Effector memory CD8-positive, alpha-beta T cell (primary cell): Measurements from ENCODE around the gene PHF19.

Source experiments
- ATAC-seq: fragments of 150-1000 bp; cut with Tn5 transposase; replicated peaks from 2 replicates; pipeline ENCODE4 v1.10.0; 2021; ENCODE audit warnings: mild to moderate bottlenecking, moderate library complexity
- DNase-seq, 3 experiments: peaks; one replicate each; pipeline ENCODE4 v3.0.0; 2021
- H3K27ac Mint-ChIP-seq, 2 donors: one replicate each; pipeline ENCODE4 v1.8.0; 2022; ENCODE audit warnings: mild to moderate bottlenecking in 2 of 2, mixed read lengths in 2 of 2, moderate library complexity in 2 of 2
- H3K27me3 Mint-ChIP-seq, 2 donors: one replicate each; pipeline ENCODE4 v1.8.0; 2022; ENCODE audit warnings: mixed read lengths in 2 of 2
- H3K36me3 Mint-ChIP-seq: one replicate; pipeline ENCODE4 v1.8.0; 2022; ENCODE audit warnings: mild to moderate bottlenecking, moderate library complexity, mixed read lengths; ENCODE audit not compliant: insufficient read depth
- H3K4me1 Mint-ChIP-seq, 2 donors: one replicate each; pipeline ENCODE4 v1.8.0; 2022; ENCODE audit warnings: low read depth in 2 of 2, mixed read lengths in 2 of 2
- H3K4me3 Mint-ChIP-seq, 2 donors: one replicate each; pipeline ENCODE4 v1.8.0; 2022; ENCODE audit warnings: mild to moderate bottlenecking in 2 of 2, mixed read lengths in 2 of 2, moderate library complexity in 2 of 2
- H3K9me3 Mint-ChIP-seq, 2 donors: one replicate each; pipeline ENCODE4 v1.8.0; 2022; ENCODE audit warnings: mixed read lengths in 2 of 2

Gene PHF19

DNA sequence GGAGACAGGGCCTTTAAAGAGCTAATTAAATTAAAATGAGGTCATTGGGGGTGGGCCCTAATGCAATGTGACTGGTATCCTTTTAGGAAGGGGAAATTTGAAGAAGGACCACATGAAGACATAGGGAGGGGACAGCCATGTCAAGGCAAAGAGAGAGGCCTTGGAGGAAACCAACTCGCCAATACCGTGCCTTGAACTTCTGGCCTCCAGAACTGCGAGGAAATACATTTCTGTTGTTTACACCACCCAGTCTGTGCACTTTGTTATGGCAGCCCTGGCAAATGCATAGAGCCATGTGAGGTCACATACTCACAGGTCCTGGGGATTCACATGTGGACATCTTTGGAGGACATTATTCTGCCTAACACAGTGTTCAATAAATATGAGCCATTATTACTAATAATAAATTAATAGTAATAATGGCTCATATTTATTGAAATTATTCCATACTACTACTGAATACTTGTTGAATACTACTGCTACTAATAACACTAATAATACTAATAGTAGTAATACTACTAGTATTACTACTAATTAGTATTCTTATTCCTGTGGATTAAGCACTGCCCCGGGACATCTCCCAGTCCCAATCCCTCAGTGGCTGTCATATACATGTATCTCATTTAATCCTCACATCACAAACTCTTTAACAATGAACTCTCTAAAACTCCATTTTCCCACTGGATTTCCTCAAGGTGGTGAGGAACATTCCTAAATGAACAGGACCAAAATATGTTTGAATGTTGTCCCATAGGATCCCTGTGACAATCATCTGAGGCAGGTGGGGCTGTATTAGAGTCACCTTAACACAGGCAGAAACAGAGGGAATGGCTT, 41.2 kb upstream of the PHF19 start:
- DNase-seq, result no peak
- no peak for ATAC-seq
- Mint-ChIP-seq H3K4me1 (peaks cover 70 to 73% of the 10 kb centered on the region in 2 donors), H3K9me3 (no peaks in the 10 kb centered on the region), H3K4me3 (peak overlapping the region; percentile 82 to 97), H3K27ac (peak overlapping the region; percentile 93 to 95), H3K27me3 (no peaks in the 10 kb centered on the region), H3K36me3 (peaks cover 53% of the 10 kb centered on the region)

DNA sequence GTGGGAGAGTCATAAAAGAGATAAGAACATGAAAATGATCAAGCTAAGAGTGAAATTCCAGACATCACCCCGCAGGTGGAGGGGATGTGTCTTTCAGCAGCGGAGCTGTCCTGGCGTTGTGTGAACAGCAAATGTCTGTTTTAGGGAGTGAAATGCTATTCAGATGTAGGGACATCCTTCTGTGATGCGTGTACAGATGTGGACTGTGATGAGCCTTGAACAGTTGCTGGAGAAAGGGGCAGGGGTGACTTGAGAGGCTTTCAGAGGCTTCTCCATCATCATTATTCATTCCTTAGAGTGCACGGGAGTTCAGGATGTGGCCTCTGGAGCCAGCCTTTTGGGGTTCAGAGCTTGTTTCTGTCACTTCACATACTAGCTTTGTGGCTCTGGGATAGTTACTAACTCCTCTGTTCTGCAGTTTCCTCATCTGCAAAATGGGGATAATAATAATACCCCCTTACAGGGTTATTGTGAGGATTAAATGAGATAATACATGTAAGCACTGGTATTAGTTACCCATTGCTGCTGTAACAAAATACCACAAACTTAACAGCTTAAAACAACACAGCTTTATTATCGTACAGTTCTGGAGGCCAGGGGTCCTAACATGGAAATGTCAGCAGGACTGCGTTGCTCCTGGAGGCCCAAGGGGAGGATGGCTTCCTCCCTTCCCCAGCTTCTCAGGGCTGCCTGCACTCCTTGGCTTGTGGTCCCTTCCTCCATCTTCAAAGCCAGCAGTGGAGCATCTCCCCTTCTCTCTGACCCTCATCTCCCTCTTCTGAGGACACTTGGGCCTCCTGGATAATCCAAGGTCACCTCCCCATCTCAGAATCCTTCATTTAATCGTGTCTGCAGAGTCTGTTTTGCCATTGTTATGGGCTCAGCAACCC, 40.2 kb upstream of the PHF19 start:
- no peaks in the 10 kb centered on the region for H3K9me3 Mint-ChIP-seq
- DNase-seq (no peak), ATAC-seq (no peak)
- peak overlapping the region; percentile 73 to 81 for H3K27ac Mint-ChIP-seq
- H3K27me3 Mint-ChIP-seq, result no peaks in the 10 kb centered on the region
- H3K4me3 Mint-ChIP-seq, result peak overlapping the region; percentile 56 to 79
- H3K4me1 Mint-ChIP-seq, result peaks cover 67 to 72% of the 10 kb centered on the region in 2 donors
- H3K36me3 Mint-ChIP-seq, result peaks cover 58% of the 10 kb centered on the region

DNA sequence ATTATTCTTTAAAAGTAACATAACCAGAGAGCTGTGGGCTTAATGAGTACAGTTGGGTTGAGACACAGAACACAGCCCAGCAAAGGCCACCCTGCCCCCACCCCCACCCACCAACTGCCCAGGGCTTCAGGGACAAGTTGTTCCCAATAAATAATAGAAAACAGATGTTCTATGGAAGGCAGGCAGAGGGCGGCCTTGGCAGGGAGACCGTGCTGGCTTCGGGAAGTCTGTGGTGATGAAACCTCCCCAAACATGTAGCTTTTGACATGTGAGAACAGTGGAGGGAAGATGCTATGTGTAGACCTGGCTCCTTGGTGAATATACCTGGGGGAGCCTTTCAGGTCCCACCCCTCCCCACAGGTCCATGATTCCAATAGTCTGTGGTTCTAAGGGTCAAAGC, 39.6 kb upstream of the PHF19 start:
- Mint-ChIP-seq H3K36me3 (peaks cover 61% of the 10 kb centered on the region), H3K9me3 (no peaks in the 10 kb centered on the region), H3K27me3 (no peaks in the 10 kb centered on the region), H3K4me3 (peak overlapping the region; percentile 56 to 79), H3K4me1 (peaks cover 60 to 66% of the 10 kb centered on the region in 2 donors), H3K27ac (peak overlapping the region; percentile 73 to 81)
- ATAC-seq (no peak), DNase-seq (no peak)

DNA sequence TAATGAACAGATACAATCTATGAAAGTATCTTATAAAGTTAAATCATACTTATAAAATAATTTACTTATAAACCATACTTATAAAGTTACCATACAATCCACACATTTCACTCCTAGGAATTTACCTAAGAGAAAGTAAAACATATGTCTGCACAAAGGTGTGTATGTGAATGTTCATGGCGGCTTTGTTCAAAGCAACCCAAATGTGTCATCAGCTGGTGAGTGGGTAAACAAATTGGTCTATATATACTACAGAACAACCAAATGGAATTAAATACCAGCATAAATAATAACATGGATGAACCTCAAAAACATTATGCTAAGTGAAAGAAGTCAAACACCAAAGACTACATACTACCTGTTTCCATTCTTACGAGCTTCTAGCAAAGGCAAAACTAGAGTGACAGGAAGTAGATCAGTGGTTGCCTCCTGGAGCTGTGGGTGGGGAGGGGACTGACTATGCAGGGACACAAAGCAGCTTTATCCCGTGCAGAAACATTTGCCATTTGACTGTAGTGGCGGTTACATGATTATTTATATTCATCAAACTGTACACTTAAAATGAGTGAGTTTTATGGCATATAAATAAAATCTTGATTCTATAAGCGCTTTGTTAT, 39.0 kb upstream of the PHF19 start:
- Mint-ChIP-seq H3K27ac (peak overlapping the region; percentile 58 to 73), H3K36me3 (peaks cover 61% of the 10 kb centered on the region)
- no peak for DNase-seq

DNA sequence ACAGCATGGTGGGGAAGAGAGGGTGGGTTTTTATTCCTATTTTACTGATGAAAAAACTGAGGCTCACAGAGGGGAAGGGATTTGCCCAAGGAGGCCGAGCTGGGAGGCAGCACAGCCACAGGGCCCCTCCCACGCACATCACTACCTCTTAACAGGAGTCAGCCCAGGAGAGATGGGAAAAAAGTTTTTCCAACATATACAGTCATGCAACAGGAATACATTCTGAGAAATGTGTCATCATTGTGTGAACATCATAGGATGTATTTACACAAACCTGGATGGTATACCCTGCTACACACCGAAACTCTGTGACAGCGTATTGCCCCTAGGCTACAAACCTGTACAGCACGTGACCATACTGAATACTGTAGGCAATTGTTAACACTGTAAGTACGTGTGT, 38.0 kb upstream of the PHF19 start:
- H3K9me3 Mint-ChIP-seq, result no peaks in the 10 kb centered on the region
- H3K27ac Mint-ChIP-seq, result no peak overlapping the region
- peaks cover 67% of the 10 kb centered on the region for H3K36me3 Mint-ChIP-seq
- DNase-seq (no peak), ATAC-seq (no peak)
- H3K4me3 Mint-ChIP-seq, result peak overlapping the region in 1 of 2 donors; percentile 15
- no peaks in the 10 kb centered on the region for H3K27me3 Mint-ChIP-seq
- H3K4me1 Mint-ChIP-seq, result peaks cover 54 to 59% of the 10 kb centered on the region in 2 donors

More for the DNA sequence above, 39.0 kb upstream of the PHF19 start:
- no peaks in the 10 kb centered on the region for H3K9me3 Mint-ChIP-seq
- peaks cover 56 to 60% of the 10 kb centered on the region in 2 donors for H3K4me1 Mint-ChIP-seq
- H3K4me3 Mint-ChIP-seq, result peak overlapping the region; percentile 67 to 79
- no peaks in the 10 kb centered on the region for H3K27me3 Mint-ChIP-seq
- ATAC-seq, result peak; percentile 58

DNA sequence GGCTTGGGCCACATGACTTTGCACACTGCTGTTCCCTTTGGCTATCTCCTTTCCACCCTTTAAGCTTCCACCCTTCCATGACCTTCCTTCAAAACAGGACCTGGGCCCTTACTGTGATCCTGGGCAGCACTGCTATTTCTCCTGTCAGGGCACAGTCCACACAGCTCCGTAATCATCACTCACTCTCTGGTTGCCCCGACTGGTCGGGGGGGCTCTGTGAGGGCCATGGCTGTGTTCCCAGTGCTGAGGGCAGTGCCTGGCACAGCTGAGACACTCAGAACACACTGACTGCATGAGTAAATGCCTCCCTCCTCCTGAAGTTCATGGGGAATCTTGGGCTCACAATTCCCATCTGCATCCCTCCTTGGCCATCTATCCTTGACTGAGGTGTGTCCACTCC, 37.4 kb upstream of the PHF19 start:
- H3K4me1 Mint-ChIP-seq, result peaks cover 50 to 56% of the 10 kb centered on the region in 2 donors
- no peaks in the 10 kb centered on the region for H3K9me3 Mint-ChIP-seq
- peaks cover 66% of the 10 kb centered on the region for H3K36me3 Mint-ChIP-seq
- DNase-seq (no peak), ATAC-seq (no peak)
- H3K4me3 Mint-ChIP-seq, result peak overlapping the region in 1 of 2 donors; percentile 15
- no peaks in the 10 kb centered on the region for H3K27me3 Mint-ChIP-seq
- peak overlapping the region in 1 of 2 donors; percentile 5 for H3K27ac Mint-ChIP-seq

DNA sequence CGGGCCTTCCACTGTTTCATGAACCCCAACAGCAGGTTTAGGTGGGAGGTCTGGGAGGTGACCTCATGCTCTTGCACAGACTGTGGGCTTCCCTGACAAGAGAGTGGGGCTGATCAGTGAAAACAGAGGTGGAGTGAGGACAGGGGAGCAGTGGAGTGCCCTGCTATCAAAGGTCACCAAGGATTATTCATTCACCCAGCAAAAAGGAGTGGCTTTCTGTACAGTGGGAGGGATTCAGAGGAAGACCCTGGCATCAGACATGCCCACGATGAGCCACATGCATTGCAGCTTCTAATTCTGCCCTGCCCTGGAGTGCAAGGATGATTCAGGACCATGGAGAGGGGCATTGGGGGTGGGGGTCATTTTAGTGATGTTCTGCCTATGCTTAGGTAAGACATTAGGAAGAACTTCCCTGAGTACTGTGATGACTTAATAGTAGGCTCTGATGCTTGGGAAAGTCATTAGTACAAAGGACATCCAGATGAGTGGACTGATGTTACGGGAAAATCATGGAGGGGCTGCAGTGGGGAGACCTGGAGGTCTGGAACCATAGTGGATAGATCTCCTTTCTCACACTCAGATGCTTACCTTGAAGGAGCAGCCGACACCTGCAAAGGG, 36.8 kb upstream of the PHF19 start:
- Mint-ChIP-seq H3K27me3 (no peaks in the 10 kb centered on the region), H3K27ac (peak overlapping the region in 1 of 2 donors; percentile 23), H3K4me1 (peaks cover 46 to 50% of the 10 kb centered on the region in 2 donors), H3K36me3 (peaks cover 69% of the 10 kb centered on the region), H3K9me3 (no peaks in the 10 kb centered on the region), H3K4me3 (peak overlapping the region in 1 of 2 donors; percentile 31)
- DNase-seq (no peak), ATAC-seq (no peak)

DNA sequence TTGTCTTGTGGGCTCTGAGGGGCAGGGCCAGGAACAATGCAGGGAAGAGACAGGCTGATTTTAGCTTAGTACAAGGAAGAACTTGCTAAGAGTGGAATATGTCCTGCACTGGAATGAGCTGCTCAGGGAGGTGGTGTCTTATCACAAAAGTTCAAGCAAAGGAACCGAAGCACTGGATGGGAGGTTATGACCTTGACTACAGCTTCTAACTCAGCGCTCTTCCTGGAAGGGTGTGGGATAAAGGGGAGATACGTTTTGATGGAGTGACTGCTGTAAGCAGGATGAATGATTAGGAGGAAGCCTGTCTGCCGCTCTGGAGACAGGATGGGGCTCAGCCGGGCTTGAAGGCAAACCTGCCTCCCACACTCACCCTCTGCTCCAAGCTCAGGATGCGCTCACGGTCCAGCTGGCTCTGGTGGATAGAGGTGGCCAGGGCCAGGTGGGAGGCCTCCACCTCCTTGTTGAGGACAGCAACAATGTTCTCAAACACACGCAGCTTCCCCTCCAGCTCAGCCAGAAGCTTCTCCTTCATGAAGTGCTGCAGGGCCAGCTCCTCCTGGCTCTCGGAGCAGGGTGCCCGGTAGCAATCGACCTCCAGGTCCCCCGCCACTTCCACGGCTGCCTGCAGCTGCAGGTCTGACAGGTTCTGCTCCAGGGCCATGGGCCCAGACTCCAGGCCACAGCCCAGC, 36.1 kb upstream of the PHF19 start:
- no peak for ATAC-seq
- Mint-ChIP-seq H3K9me3 (no peaks in the 10 kb centered on the region), H3K4me3 (no peak overlapping the region), H3K36me3 (peaks cover 73% of the 10 kb centered on the region), H3K4me1 (peaks cover 42 to 46% of the 10 kb centered on the region in 2 donors), H3K27ac (peak overlapping the region in 1 of 2 donors; percentile 49), H3K27me3 (no peaks in the 10 kb centered on the region)
- no peak for DNase-seq

DNA sequence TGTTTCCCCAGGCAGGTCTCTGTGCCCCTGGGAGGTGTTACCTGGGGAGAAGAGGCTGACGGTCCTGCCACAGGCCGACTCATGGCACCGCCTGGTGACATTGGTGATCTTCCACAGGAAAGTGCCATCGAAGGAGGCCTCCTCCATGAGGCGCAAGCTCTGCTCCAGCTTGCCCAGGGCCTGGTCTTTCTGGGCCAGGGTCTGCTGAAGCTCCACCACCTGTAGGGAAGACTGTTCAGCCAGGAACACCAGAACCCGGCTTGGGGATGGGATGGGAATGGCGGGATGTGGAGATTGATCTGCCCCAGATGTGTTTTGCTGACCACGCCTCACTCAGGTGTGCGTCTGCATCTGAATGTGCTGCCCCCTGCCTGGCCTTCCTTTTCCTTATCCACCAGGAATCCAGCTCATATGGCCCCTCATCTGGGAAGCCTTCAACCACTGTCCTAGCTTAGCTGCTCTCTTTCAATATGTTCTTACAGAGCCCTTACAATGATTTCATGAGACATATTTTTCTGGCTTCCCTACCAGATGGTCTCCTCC, 34.4 kb upstream of the PHF19 start:
- Mint-ChIP-seq H3K27ac (peak overlapping the region; percentile 71 to 85), H3K9me3 (no peaks in the 10 kb centered on the region), H3K27me3 (no peaks in the 10 kb centered on the region), H3K36me3 (peaks cover 82% of the 10 kb centered on the region), H3K4me1 (peaks cover 39 to 48% of the 10 kb centered on the region in 2 donors), H3K4me3 (peak overlapping the region in 1 of 2 donors; percentile 35)
- DNase-seq (no peak), ATAC-seq (no peak)

DNA sequence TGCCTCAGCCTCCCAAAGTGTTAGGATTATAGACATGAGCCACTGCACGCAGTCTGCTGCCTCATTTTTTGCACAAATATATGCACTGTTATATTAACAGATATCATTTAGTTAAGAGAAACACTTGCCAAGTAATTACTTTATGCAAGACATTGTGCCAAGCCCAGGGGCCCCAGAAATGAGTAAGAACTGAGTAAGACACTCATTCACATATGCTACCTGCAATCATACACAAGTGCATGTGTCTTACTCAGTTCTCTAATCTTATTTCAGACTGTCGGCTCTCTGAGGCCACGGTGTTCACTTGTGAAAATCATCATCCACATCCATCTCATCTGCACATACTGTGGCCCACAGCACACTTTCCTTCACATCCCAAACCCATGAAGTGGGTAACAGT, 33.7 kb upstream of the PHF19 start:
- peaks cover 38 to 49% of the 10 kb centered on the region in 2 donors for H3K4me1 Mint-ChIP-seq
- H3K4me3 Mint-ChIP-seq, result peak overlapping the region; percentile 8 to 23
- H3K27ac Mint-ChIP-seq, result peak overlapping the region; percentile 54 to 85
- ATAC-seq (no peak), DNase-seq (no peak)
- no peaks in the 10 kb centered on the region for H3K27me3 Mint-ChIP-seq
- H3K36me3 Mint-ChIP-seq, result peaks cover 87% of the 10 kb centered on the region
- H3K9me3 Mint-ChIP-seq, result no peaks in the 10 kb centered on the region

DNA sequence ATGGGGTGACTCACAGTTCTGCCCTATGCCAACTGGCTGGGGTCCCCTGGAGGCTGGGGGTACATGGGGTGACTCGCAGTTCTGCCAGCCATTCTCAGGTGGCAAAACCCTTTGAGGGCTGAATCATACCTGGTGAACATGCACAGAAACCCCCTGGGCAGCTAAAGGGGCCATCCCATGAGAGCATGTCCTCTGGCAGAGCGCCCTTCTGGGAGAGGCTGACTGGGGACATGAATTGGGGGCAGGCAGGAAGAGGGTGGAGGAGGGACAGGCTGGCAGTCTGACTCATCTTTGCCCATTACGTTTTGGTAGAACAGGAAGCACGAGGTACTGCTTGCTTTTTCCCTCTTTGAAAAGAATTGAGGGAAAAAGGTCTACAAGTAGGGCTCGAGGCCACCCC, 32.9 kb upstream of the PHF19 start:
- Mint-ChIP-seq H3K27me3 (no peaks in the 10 kb centered on the region), H3K4me3 (peak overlapping the region; percentile 8 to 31), H3K9me3 (no peaks in the 10 kb centered on the region), H3K36me3 (peaks cover 92% of the 10 kb centered on the region), H3K27ac (peak overlapping the region; percentile 54 to 85), H3K4me1 (peaks cover 40 to 55% of the 10 kb centered on the region in 2 donors)
- no peak for DNase-seq
- peak; percentile 78 for ATAC-seq
